ENCODE data around the gene LDLRAP1.

The LDLRAP1 gene

GRCh38 chr1:25610822-25611630, 67.6 kb downstream of the LDLRAP1 start:
- DNase-seq = no peak

DNA sequence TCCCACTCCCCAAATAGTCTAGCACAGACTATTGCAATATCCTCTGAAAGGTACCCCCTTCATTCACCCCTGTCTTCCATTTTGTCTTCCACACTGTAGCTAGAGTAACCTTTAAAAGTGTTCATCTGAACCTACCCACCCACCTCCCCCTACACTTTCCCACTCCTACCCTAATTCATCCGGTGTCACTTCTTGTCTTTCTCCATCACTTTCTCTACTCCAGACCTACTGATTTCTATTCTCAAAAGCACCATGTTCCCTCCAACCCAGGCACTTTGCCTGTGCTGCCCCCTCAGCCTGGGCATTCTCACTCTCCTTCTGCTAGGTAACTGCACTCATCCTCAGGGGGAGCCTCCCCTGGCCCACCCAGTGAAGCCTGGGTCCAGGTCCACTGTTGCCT, 68.4 kb downstream of the LDLRAP1 start:
- DNase-seq = no peak

DNA sequence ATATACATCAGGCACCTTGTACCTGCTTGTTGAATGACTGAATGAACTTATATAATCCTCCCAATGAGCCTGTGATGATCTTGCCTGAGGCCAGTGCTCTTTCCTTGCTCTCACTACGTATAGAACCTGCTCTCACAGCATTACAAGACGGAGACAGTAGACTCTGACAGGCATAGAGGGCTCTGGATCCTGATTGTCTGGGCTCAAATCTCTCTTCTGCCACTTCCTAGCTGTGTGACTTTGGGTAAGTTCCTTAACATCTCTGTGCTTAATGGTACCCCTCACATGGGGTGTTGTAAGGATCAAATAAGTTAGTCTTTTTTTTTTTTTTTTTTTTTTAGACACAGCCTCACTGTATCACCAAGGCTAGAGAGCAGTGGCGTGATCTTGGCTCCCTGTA, 69.0 kb downstream of the LDLRAP1 start:
- no peak for DNase-seq

DNA sequence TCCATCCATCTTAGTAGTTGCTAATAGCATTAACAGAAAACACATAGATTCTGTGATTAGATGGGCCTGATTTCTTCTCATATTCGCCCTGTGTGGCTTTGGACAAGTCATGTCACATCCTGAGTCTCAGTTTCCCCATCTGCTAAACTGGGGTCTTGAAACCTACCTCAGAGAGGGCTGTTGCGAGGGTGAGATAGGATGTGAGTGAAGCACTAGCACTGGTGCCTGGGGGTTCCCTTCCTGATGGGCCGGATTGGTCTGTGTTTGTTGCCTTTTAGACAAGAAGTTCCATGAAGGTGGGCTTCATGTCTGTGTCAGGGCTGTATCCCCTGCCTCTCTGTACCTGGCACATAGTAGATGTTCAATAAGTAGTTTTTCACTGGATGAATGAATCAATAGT, 69.7 kb downstream of the LDLRAP1 start:
- DNase-seq = no peak

- no peak for DNase-seq
These were observed 71.2 kb downstream of the LDLRAP1 start for GRCh38 chr1:25614501-25615171.

DNA sequence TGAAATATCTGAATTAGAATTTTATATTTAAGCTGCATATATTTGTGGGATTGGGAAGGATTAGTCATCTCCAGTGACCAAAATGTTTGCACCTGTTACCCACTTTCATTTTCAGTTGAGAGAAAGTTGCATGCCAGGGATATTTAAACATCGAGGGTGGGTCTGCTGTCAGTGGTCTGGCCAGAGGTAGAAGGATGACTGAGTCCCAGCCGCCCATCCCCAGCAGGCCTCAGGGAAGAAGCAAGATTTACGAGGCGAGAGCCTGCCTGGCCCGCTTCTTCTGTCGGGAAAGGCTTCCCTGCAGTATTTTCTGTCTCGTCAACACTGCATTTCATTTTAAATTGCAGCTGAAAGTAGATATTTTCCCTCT, 71.8 kb downstream of the LDLRAP1 start:
- no peak for DNase-seq

GRCh38 chr1:25615563-25616094, 72.2 kb downstream of the LDLRAP1 start:
- DNase-seq = no peak

DNA sequence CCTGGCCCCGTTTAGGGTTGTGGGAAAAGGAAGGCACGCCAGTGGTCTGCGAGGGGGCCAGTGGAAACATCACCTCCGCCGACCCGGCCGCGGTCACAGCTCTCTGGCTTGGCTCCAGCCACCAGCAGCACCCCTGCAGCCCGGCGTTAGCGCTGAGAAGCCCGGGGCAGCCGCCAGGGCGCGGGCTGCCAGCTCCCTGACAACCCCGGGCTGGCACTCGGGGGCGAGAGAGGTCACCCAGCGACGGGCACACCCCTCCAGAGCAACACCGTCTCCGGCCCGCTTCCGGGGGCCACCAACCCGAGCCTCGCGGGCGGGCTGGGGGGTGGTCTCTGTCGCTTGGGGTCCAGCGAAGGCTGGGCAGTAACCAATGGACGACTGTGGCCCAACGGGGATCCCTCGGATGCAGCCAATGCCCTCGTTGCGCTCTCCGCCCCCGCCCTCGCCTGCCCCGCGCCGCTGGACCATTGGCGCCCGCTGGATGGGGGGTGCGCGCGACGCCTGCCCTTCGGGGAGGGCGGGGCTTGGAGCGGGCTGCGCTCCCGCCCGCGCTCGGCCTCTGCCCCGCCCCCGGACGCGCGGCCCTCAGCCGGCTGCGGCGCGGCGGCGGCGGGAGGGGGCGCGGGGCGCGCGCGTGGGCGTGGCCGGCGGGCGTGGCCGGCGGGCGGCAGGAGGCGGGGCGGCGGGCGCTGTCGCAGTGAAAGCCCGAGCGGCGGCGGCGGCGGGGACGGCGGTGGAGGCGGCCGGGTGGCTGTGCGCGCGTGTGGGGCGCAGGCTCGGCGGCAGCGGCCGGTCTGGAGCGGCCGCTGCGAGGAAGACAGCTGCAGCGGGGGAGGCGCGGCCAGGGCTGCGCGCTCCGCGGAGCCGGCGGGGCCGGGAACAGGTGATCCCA, 72.9 kb downstream of the LDLRAP1 start, which contains the start of gene MAN1C1:
Gene MAN1C1 (plus strand): TSS at position 697 of the 892 bp plus-strand sequence. CDS start 1,007 bp downstream, outside the sequence.
- peak; percentile 90 for DNase-seq

DNA sequence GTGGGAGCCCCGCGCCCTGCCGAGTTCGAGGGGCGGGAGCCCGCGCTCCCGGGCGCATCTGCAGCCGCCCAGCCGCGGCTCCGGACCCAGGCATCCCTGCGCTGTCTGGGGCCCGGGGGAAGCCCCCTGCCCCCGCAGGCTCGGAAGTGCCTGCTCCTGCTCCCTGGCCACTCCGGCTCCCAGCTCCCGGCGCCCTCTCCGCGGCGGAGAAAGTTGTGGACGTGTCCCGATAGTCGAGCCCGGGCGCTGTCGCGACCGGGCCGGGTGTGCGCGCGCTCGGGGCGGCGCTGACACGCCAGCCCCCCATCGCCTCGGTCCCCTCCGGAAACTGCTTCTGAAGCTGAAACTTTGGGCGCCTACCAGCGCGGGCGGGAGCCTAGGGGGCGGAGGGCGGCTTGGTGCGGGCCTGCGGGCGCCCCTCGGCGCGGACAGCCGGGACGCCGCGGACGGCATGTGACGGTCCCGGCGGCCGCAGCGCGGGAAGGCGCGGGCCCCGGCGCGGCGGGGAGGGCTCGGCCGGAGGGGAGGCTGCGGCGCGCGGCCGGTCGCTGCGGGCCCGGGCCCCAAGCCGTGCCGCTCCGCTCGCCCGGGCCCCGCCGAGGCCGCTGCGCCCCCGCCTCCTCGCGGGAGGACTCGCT, 73.7 kb downstream of the LDLRAP1 start:
- DNase-seq = no peak

GRCh38 chr1:25617625-25618432, 74.4 kb downstream of the LDLRAP1 start:
- DNase-seq = no peak

DNA sequence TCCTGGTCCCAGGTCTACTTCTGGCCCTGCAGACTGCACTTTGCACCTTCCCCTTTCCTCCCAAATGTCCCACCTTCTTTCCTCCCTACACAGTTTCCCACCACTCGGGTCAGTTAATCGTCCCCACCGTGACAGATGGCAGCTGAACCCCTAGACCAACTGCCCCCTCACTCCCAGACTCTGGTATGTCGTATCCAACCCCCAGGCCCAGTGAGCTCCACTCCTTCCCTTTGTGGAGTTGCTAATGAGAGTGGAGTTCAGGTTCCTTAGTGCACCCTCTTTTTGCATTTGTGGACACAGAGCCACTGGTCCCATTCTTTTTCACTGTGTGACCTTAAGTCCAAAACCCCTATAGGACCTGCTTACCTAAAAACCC, 75.0 kb downstream of the LDLRAP1 start:
- DNase-seq = no peak
